ENCODE measurements around the gene USP13.

USP13 gene

DNA sequence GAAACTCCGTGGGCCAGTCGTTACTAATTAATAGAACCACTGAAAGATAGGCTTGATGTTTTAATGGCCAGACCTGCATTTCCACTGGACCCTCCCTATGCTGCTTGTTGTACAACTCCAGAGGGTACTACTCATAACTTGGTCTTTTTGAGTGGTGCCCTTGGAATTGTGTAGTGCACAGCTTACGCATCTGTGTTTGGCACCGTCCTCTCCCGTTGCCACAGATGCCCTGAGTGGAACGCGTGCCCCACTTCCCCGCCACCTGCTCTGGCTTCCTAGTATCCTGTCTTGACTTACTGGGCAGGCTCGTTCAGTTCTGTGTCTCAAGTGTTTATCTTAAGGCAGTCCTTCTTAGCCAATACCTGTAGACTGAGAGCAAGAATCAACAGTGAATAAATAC, 78.7 kb downstream of the USP13 start:
- no peak overlapping the region for H3K4me3 ChIP-seq (ENCODE audit: low read depth, low read length)
- DNase-seq (ENCODE audit: low read depth): no peak
- TF ChIP-seq, protein P1, sequence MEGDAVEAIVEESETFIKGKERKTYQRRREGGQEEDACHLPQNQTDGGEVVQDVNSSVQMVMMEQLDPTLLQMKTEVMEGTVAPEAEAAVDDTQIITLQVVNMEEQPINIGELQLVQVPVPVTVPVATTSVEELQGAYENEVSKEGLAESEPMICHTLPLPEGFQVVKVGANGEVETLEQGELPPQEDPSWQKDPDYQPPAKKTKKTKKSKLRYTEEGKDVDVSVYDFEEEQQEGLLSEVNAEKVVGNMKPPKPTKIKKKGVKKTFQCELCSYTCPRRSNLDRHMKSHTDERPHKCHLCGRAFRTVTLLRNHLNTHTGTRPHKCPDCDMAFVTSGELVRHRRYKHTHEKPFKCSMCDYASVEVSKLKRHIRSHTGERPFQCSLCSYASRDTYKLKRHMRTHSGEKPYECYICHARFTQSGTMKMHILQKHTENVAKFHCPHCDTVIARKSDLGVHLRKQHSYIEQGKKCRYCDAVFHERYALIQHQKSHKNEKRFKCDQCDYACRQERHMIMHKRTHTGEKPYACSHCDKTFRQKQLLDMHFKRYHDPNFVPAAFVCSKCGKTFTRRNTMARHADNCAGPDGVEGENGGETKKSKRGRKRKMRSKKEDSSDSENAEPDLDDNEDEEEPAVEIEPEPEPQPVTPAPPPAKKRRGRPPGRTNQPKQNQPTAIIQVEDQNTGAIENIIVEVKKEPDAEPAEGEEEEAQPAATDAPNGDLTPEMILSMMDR (IDR thresholded peaks at IDR 0.05; ENCODE audit: control insufficient read depth, extremely low read depth, insufficient read depth): no peak

DNA sequence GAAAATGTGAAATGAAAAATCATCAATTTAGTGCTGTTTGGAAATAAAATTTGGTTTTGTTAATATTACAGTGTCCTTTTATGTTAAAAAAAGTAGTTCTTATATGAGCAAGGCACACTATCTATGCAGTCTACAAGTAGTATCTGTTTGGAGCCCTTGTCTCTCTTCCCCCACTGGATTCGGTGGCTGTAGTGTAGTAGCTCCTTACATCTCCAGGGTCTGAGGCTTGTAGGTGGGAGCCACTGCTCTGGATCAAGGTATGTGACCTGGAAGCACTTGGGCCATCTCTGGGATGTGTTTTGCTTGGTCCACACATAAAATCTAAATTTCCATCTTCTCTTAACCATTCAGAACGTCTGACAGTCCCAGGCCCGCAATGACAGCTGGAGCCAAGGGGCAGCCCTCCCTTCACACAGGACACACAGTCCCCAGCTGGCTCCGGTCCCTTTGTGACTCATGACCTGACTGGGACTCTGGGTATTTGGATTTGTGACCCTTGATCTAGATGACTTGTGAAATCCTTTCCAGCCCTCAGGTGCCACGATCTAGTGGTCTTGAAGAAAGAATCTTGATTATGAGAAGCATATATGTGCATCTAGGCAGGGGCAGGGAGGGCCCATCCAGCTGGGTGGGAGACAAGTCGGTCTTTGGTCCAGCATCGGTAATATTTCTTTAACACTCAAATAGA, 80.0 kb downstream of the USP13 start:
- no peak for DNase-seq (ENCODE audit: low read depth)
- TF ChIP-seq, protein P1 (IDR thresholded peaks at IDR 0.05; ENCODE audit: control insufficient read depth, extremely low read depth, insufficient read depth): no peak
- H3K4me3 ChIP-seq (ENCODE audit: low read depth, low read length): no peak overlapping the region

DNA sequence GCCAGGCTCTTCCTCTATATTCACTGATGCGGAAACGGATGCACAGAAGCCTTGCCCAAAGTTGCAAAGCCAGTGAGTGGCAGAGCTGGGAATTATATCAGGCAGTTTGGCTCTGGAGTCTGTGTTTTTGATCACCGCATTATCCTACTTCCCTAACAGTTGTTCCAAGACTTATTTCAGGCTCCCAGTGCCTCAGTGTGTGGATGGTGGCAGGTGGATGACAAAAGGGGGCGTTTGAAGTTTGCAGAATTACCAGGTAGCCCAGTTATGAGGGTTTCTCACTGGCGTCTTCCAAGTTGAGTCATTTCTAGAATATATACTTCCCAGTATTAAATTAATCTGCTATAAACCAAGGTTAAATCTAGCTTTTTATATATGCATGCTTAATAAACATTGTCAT, 81.0 kb downstream of the USP13 start:
- TF ChIP-seq, protein P1 (IDR thresholded peaks at IDR 0.05; ENCODE audit: control insufficient read depth, extremely low read depth, insufficient read depth): no peak
- DNase-seq (ENCODE audit: low read depth): no peak
- H3K4me3 ChIP-seq (ENCODE audit: low read depth, low read length): no peak overlapping the region

DNA sequence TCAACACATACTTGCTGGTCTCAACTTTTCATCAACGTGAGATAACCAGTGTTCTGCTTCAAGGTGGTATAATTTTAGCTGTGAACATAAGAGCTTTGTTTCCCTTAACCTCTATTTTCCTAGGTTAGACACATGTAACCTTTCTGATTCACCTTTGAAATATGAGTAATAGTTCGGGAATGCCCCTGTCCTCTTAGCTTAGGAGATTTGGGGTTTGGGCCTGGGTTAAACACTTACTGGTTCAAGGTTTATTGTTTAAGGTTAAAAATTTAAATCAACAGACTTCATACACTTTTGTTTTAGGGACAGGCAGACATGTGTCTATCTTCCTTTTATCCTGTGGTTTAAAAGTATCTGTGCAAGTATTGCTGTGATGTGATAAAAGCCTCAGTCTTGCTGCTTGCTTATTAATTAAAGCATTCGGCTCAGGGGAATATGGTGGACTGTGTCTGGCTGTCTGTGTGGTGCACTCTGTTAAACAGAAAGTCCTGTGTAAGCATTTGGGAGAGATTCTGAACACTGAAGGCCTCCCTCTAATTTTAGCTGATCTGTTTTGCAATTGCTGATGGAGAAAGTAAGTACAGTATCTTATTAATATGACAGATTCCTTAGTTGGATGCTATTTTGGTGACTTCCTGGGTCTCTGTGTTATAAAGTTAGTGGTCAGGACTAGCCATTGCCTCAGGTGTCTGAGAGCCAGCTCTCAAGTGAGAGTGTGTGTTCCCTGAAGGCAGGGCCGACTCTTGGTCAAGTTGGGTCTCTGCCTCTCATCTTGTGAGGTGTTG, 81.8 kb downstream of the USP13 start:
- TF ChIP-seq, protein P1 (IDR thresholded peaks at IDR 0.05; ENCODE audit: control insufficient read depth, extremely low read depth, insufficient read depth): no peak
- no peak overlapping the region for H3K4me3 ChIP-seq (ENCODE audit: low read depth, low read length)
- DNase-seq (ENCODE audit: low read depth): no peak

DNA sequence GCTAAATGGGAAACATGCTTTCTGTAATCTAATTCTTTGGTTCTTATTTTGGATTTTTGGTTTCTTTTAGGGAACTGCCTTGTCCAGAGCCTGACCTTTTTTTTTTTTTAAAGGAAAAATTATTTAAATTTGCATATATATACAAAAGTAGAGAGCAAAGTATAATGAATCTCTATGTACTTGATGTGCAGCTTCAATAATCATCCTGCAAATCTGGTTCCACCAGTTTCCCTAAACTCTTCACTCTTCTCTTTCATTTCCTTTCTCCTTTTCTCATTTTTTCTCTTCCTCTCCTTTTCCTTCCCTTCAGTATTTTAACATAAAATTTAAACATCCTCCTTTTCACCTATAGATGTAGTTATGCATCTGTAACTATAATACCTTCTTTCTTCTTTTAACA, 82.5 kb downstream of the USP13 start:
- TF ChIP-seq, protein P1 (IDR thresholded peaks at IDR 0.05; ENCODE audit: control insufficient read depth, extremely low read depth, insufficient read depth): no peak
- H3K4me3 ChIP-seq (ENCODE audit: low read depth, low read length): no peak overlapping the region
- peak; percentile 46 for DNase-seq (ENCODE audit: low read depth)

DNA sequence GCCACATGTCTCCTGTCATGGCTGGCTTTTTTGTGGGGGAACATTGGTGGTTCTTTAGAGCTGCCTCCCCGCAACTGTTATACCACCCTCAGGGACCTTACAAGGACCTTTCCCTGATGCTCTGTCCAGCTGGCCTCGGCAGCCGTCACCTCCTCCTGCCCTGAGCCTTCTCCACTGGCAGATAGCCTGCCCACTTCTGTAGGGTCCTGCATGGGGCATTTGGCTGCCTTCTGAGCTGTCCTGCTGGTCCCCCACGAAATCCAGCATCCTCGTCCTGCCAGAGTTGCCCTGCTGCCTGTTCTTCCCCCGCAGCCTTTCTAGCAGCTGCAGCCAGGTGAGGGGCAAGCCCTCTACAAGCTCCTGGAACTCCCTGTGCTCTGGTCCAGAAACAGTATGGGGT, 86.2 kb downstream of the USP13 start:
- no peak for DNase-seq (ENCODE audit: low read depth)
- no peak overlapping the region for H3K4me3 ChIP-seq (ENCODE audit: low read depth, low read length)
- TF ChIP-seq, protein P1 (IDR thresholded peaks at IDR 0.05; ENCODE audit: control insufficient read depth, extremely low read depth, insufficient read depth): no peak
